HepG2 (cell line): ENCODE results near the gene ABCA3. TPM values are rescaled to one million over a fixed set of nuclear protein-coding genes. Genes with fewer than 3 reads are reported as not detected.

Source experiments
- FOXC1 ChIP-seq: sonication (generic); formaldehyde crosslinking; IDR thresholded peaks from 2 replicates; pipeline ENCODE4 v1.8.0; 2022; ENCODE audit warnings: mild to moderate bottlenecking, missing genetic modification reagents, borderline replicate concordance
- HMG20B ChIP-seq: conservative IDR thresholded peaks from 2 replicates; pipeline ENCODE4 v1.6.1; 2016; ENCODE audit warnings: missing genetic modification reagents, missing compliant biosample characterization
- JARID2 ChIP-seq: sonication (generic); formaldehyde crosslinking; IDR thresholded peaks from 2 replicates; pipeline ENCODE4 v1.8.1; 2023; ENCODE audit warnings: missing genetic modification reagents, inconsistent platforms; ENCODE audit not compliant: insufficient replicate concordance
- MXD4 ChIP-seq: IDR thresholded peaks from 2 replicates; pipeline ENCODE4 v1.6.1; 2016; ENCODE audit warnings: mild to moderate bottlenecking, missing biosample characterization, missing genetic modification reagents
- RFX1 ChIP-seq: fragments of 450-650 bp; IDR thresholded peaks from 2 replicates; pipeline ENCODE4 v1.6.1; 2017
- TAF1 ChIP-seq: sonication (generic); formaldehyde crosslinking; IDR thresholded peaks from 2 replicates; pipeline ENCODE4 v1.4.0; 2020; ENCODE audit warnings: missing genetic modification reagents
- YY1 ChIP-seq: IDR thresholded peaks from 2 replicates; pipeline ENCODE4 v1.6.1; 2011; ENCODE audit warnings: low read length, low read depth, moderate library complexity, mild to moderate bottlenecking; ENCODE audit not compliant: insufficient read depth, insufficient replicate concordance
- ZBTB42 ChIP-seq: sonication (generic); formaldehyde crosslinking; IDR thresholded peaks from 2 replicates; pipeline ENCODE4 v1.5.0; 2020; ENCODE audit warnings: mild to moderate bottlenecking, missing genetic modification reagents
- ZNF274 ChIP-seq: sonication (generic); formaldehyde crosslinking; IDR thresholded peaks from 2 replicates; pipeline ENCODE4 v1.5.1; 2020; ENCODE audit warnings: mild to moderate bottlenecking, missing genetic modification reagents
- ZNF30 ChIP-seq: sonication (generic); formaldehyde crosslinking; IDR thresholded peaks from 2 replicates; pipeline ENCODE4 v1.5.0; 2020; ENCODE audit warnings: mild to moderate bottlenecking, missing genetic modification reagents
- ZNF34 ChIP-seq: sonication (generic); formaldehyde crosslinking; IDR thresholded peaks from 2 replicates; pipeline ENCODE4 v1.4.0; 2020; ENCODE audit warnings: mild to moderate bottlenecking, missing genetic modification reagents, borderline replicate concordance
- ZNF468 ChIP-seq: sonication (generic); formaldehyde crosslinking; IDR thresholded peaks from 2 replicates; pipeline ENCODE4 v1.8.0; 2022; ENCODE audit warnings: mild to moderate bottlenecking, moderate library complexity, missing genetic modification reagents
- ZNF501 ChIP-seq: sonication (generic); formaldehyde crosslinking; IDR thresholded peaks from 2 replicates; pipeline ENCODE4 v1.5.1; 2020; ENCODE audit warnings: mild to moderate bottlenecking, moderate library complexity, missing genetic modification reagents
- ZNF563 ChIP-seq: sonication (generic); formaldehyde crosslinking; IDR thresholded peaks from 2 replicates; pipeline ENCODE4 v1.8.0; 2022; ENCODE audit warnings: mild to moderate bottlenecking, moderate library complexity, missing genetic modification reagents
- ZNF75D ChIP-seq: sonication (generic); formaldehyde crosslinking; IDR thresholded peaks from 2 replicates; pipeline ENCODE4 v1.8.1; 2023; ENCODE audit warnings: missing genetic modification reagents, mild to moderate bottlenecking, borderline replicate concordance
- ZNF777 ChIP-seq: sonication (generic); formaldehyde crosslinking; IDR thresholded peaks from 2 replicates; pipeline ENCODE4 v1.4.0; 2020; ENCODE audit warnings: missing genetic modification reagents
- ZNF841 ChIP-seq: sonication (generic); formaldehyde crosslinking; IDR thresholded peaks from 2 replicates; pipeline ENCODE4 v1.8.1; 2023; ENCODE audit warnings: missing genetic modification reagents, borderline replicate concordance
- ZSCAN20 ChIP-seq: sonication (generic); formaldehyde crosslinking; IDR thresholded peaks from 2 replicates; pipeline ENCODE4 v1.4.0; 2020; ENCODE audit warnings: missing genetic modification reagents, mild to moderate bottlenecking, borderline replicate concordance
- polyA plus RNA-seq, 8 experiments: library from polyadenylated mRNA; depleted of rRNA in 3 of 8; stranded (reverse) in 7 of 8; unstranded in 1 of 8; fragments of >200 nt; fragmentation: Illumina TruSeq in 4 of 8; extraction: Trizol in 4 of 8; gene quantifications; 2 replicates each; pipeline versions ENCODE4 v1.2.1 to v1.2.3, GENCODE V29; 2011 to 2016; ENCODE audit warnings: low read depth in 4 of 8, missing spikeins in 1 of 8, mixed read lengths in 1 of 8; ENCODE audit not compliant: insufficient read depth in 1 of 8
- total RNA-seq, 5 experiments: library from RNA; depleted of rRNA; stranded (reverse); fragments of >200 nt; fragmentation: Illumina TruSeq; extraction: Trizol; gene quantifications; 2 replicates each; pipeline ENCODE4 v1.2.3, GENCODE V29; 2016; ENCODE audit warnings: low read depth in 1 of 5
- TF ChIP-seq, protein P1 (sequence below): sonication (generic); formaldehyde crosslinking; IDR thresholded peaks from 2 replicates; pipeline ENCODE4 v1.4.0; 2020; ENCODE audit warnings: missing genetic modification reagents
- TF ChIP-seq, protein P2 (sequence below): sonication (generic); formaldehyde crosslinking; IDR thresholded peaks from 2 replicates; pipeline ENCODE4 v1.8.0; 2022; ENCODE audit warnings: mild to moderate bottlenecking, missing genetic modification reagents, moderate library complexity
- TF ChIP-seq, protein P3 (sequence below): sonication (generic); formaldehyde crosslinking; IDR thresholded peaks from 2 replicates; pipeline ENCODE4 v1.8.0; 2022; ENCODE audit warnings: mild to moderate bottlenecking, missing genetic modification reagents, moderate library complexity
- TF ChIP-seq, protein P4 (sequence below): sonication (generic); formaldehyde crosslinking; conservative IDR thresholded peaks from 2 replicates; pipeline ENCODE4 v1.5.0; 2020; ENCODE audit warnings: missing genetic modification reagents

ABCA3 gene
- total and polyA plus RNA-seq, 2 of the 13 experiments (the other 11 are each of a cell fraction or from before 2014, with no cell fraction given) = 0.60 to 1.5 TPM

DNA sequence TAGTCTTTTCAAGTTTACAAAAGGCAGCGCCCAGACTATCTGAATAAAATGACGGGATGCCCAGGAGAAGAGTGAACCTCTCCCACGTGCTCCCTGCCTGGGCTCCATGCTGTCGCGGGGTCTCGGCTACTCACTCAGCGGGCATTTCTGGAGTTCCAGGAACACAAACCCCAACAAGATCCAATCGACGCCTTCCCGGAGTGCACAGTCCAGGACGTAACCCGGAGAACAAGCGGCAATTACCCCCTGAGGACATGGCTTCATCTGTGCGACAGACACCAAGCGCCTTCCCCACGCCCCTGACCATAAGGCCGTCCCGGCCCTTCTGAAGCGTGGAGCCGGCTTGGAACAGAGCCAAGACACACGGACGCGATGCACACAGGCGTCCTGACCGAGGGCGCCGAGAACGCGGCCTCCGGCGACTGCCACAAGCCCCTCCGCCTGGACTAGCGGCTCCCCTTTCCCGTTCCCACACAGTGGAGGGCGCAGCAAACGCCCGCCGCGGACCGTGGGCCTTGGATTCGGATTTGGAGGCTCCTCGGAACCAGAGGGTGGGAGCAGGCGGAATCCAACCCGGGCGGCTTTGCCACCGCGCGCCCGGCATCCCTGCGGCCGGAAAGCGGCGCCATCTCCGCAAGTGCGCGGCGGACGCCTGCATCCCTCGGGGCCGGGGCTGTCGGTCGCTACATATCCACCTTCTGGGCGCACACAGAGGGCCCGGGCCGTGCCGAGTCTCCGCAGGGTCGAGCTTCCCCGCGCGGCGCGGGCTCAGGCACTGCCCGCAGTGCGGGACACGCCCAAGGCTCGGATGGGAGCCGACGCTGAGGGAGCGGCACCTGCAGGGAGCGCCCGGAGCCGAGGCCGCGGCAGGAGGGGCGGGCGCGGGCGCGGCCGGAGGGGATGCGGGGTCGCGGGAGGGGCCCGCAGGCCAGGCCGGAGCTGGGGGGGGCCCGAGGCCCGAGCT lies 725 bp downstream of the ABCA3 start (continued):
- TF ChIP-seq, protein P1, sequence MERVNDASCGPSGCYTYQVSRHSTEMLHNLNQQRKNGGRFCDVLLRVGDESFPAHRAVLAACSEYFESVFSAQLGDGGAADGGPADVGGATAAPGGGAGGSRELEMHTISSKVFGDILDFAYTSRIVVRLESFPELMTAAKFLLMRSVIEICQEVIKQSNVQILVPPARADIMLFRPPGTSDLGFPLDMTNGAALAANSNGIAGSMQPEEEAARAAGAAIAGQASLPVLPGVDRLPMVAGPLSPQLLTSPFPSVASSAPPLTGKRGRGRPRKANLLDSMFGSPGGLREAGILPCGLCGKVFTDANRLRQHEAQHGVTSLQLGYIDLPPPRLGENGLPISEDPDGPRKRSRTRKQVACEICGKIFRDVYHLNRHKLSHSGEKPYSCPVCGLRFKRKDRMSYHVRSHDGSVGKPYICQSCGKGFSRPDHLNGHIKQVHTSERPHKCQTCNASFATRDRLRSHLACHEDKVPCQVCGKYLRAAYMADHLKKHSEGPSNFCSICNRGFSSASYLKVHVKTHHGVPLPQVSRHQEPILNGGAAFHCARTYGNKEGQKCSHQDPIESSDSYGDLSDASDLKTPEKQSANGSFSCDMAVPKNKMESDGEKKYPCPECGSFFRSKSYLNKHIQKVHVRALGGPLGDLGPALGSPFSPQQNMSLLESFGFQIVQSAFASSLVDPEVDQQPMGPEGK (CRISPR knock-in tag) = no peak
- TF ChIP-seq FOXC1 (CRISPR knock-in tag) (0 out of 2 replicates have a peak, but pooled peaks have one; percentile 51), ZNF30 (CRISPR knock-in tag) (0 out of 2 replicates have a peak, but pooled peaks have one; percentile 53), JARID2 (CRISPR knock-in tag) (no peak), ZNF841 (CRISPR knock-in tag) (no peak), ZNF75D (no peak), TAF1 (CRISPR knock-in tag) (peak; percentile 38; the same call in 1 of the 2 replicates), ZNF34 (CRISPR knock-in tag) (peak; percentile 7; the same call in 1 of the 2 replicates), ZBTB42 (CRISPR knock-in tag) (no peak), HMG20B (no peak), YY1 (peak; percentile 32), ZNF501 (peak; percentile 65; the same call in 1 of the 2 replicates), ZNF777 (CRISPR knock-in tag) (peak; percentile 92), MXD4 (CRISPR knock-in tag) (no peak), RFX1 (no peak), ZSCAN20 (CRISPR knock-in tag) (no peak), ZNF468 (CRISPR knock-in tag) (no peak), ZNF563 (no peak), ZNF274 (CRISPR knock-in tag) (peak; percentile 76; the same call in 1 of the 2 replicates)
- TF ChIP-seq, protein P2, sequence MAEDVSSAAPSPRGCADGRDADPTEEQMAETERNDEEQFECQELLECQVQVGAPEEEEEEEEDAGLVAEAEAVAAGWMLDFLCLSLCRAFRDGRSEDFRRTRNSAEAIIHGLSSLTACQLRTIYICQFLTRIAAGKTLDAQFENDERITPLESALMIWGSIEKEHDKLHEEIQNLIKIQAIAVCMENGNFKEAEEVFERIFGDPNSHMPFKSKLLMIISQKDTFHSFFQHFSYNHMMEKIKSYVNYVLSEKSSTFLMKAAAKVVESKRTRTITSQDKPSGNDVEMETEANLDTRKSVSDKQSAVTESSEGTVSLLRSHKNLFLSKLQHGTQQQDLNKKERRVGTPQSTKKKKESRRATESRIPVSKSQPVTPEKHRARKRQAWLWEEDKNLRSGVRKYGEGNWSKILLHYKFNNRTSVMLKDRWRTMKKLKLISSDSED (CRISPR knock-in tag) = no peak
- TF ChIP-seq, protein P3, sequence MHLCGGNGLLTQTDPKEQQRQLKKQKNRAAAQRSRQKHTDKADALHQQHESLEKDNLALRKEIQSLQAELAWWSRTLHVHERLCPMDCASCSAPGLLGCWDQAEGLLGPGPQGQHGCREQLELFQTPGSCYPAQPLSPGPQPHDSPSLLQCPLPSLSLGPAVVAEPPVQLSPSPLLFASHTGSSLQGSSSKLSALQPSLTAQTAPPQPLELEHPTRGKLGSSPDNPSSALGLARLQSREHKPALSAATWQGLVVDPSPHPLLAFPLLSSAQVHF = peak; percentile 50; the same call in 1 of the 2 replicates
- TF ChIP-seq, protein P4, sequence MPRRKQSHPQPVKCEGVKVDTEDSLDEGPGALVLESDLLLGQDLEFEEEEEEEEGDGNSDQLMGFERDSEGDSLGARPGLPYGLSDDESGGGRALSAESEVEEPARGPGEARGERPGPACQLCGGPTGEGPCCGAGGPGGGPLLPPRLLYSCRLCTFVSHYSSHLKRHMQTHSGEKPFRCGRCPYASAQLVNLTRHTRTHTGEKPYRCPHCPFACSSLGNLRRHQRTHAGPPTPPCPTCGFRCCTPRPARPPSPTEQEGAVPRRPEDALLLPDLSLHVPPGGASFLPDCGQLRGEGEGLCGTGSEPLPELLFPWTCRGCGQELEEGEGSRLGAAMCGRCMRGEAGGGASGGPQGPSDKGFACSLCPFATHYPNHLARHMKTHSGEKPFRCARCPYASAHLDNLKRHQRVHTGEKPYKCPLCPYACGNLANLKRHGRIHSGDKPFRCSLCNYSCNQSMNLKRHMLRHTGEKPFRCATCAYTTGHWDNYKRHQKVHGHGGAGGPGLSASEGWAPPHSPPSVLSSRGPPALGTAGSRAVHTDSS (CRISPR knock-in tag) = no peak
